Mesendoderm (in vitro differentiated cells): ENCODE results near the gene NUPR1.

Experiments used
- DNase-seq: peaks from one replicate; pipeline ENCODE4 v3.0.0; 2013
- H2AK5ac ChIP-seq: 2 replicates; pipeline ENCODE4 v1.6.1; 2013; ENCODE audit warnings: low read length, inconsistent platforms
- H2BK120ac ChIP-seq: 2 replicates; pipeline ENCODE4 v1.6.1; 2013; ENCODE audit warnings: low read depth, mild to moderate bottlenecking, low read length, moderate library complexity, mixed read lengths
- H2BK15ac ChIP-seq: replicated peaks from 2 replicates; pipeline ENCODE4 v1.6.1; 2013; ENCODE audit warnings: low read depth, mild to moderate bottlenecking, moderate library complexity
- H2BK5ac ChIP-seq: 2 replicates; pipeline ENCODE4 v1.6.1; 2013; ENCODE audit warnings: low read length, inconsistent platforms
- H3K18ac ChIP-seq: 2 replicates; pipeline ENCODE4 v1.6.1; 2013; ENCODE audit warnings: mild to moderate bottlenecking, low read length, mixed read lengths
- H3K23ac ChIP-seq: one replicate; pipeline ENCODE4 v1.6.1; 2013; ENCODE audit warnings: low read length
- H3K27ac ChIP-seq: 2 replicates; pipeline ENCODE4 v1.5.1; 2013; ENCODE audit warnings: low read depth, mild to moderate bottlenecking, inconsistent platforms, low read length, moderate library complexity
- H3K27me3 ChIP-seq: 2 replicates; pipeline ENCODE4 v1.6.1; 2013; ENCODE audit warnings: low read length, control low read depth, mild to moderate bottlenecking, inconsistent platforms; ENCODE audit not compliant: insufficient read depth, poor library complexity
- H3K36me3 ChIP-seq: 2 replicates; pipeline ENCODE4 v1.6.1; 2013; ENCODE audit warnings: low read length, inconsistent platforms; ENCODE audit not compliant: control insufficient read depth, insufficient read depth
- H3K4ac ChIP-seq: one replicate; pipeline ENCODE4 v1.6.1; 2013; ENCODE audit warnings: low read depth, mild to moderate bottlenecking, low read length, moderate library complexity
- H3K4me1 ChIP-seq: 2 replicates; pipeline ENCODE4 v1.6.1; 2013; ENCODE audit warnings: low read depth, low read length, inconsistent platforms; ENCODE audit not compliant: control insufficient read depth
- H3K4me2 ChIP-seq: 2 replicates; pipeline ENCODE4 v1.6.1; 2013; ENCODE audit warnings: low read length
- H3K4me3 ChIP-seq: 2 replicates; pipeline ENCODE4 v1.5.1; 2013; ENCODE audit warnings: mild to moderate bottlenecking, low read length
- H3K56ac ChIP-seq: one replicate; pipeline ENCODE4 v1.6.1; 2013; ENCODE audit warnings: low read length
- H3K79me1 ChIP-seq: 2 replicates; pipeline ENCODE4 v1.6.1; 2013; ENCODE audit warnings: low read length, inconsistent platforms
- H3K79me2 ChIP-seq: 2 replicates; pipeline ENCODE4 v1.6.1; 2013; ENCODE audit warnings: mild to moderate bottlenecking, low read length; ENCODE audit not compliant: control insufficient read depth, insufficient read depth
- H3K9ac ChIP-seq: 2 replicates; pipeline ENCODE4 v1.6.1; 2013; ENCODE audit warnings: low read length, inconsistent platforms
- H4K5ac ChIP-seq: one replicate; pipeline ENCODE4 v1.6.1; 2013; ENCODE audit warnings: low read length
- H4K8ac ChIP-seq: one replicate; pipeline ENCODE4 v1.6.1; 2013; ENCODE audit warnings: low read depth, mild to moderate bottlenecking, control low read depth, low read length, moderate library complexity
- WGBS: extraction: QIAGEN DNeasy Blood & Tissue Kit; methylation state at CpG from one replicate; pipeline ENCODE4 v1.1.7; 2013; ENCODE audit warnings: low lambda C conversion rate, missing lambda C conversion rate; ENCODE audit not compliant: insufficient coverage; ENCODE audit errors: extremely low coverage; 5-methylcytosine and 5-hydroxymethylcytosine counted together

The NUPR1 gene

DNA sequence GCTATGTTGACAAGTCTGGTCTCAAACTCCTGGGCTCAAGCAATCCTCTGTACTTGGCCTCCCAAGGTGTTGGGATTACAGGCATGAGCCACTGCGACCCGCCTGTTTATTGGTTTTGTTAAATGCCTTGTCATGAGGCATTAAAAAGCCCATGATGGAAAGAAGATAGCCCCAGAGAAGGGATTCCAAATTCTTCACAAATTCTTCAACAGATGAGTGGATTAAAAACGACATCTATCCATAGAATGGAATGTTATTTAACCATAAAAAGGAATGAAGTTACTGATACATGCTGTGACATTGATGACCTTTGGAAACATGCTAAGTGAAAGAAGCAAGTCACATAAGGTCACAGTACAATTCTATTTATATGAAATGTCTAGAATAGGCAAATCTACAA lies 19.7 kb upstream of the NUPR1 start:
- Histone ChIP-seq H3K4me3 (no peak overlapping the region), H3K27me3 (no peaks in the 10 kb centered on the region), H3K9ac (no peak overlapping the region), H3K36me3 (no peaks in the 10 kb centered on the region), H2BK120ac (no peak overlapping the region), H3K4ac (no peak overlapping the region), H3K56ac (no peak overlapping the region), H3K18ac (no peak overlapping the region), H3K4me1 (peaks cover 2% of the 10 kb centered on the region), H3K79me2 (no peaks in the 10 kb centered on the region), H2BK5ac (no peak overlapping the region), H4K5ac (no peak overlapping the region), H3K79me1 (no peaks in the 10 kb centered on the region), H3K27ac (no peak overlapping the region), H2BK15ac (no peak overlapping the region), H2AK5ac (no peak overlapping the region), H4K8ac (no peak overlapping the region), H3K23ac (no peak overlapping the region), H3K4me2 (no peak overlapping the region)
- WGBS, result no CpG with 5 or more reads among the region's 3 CpGs
- no peak for DNase-seq

DNA sequence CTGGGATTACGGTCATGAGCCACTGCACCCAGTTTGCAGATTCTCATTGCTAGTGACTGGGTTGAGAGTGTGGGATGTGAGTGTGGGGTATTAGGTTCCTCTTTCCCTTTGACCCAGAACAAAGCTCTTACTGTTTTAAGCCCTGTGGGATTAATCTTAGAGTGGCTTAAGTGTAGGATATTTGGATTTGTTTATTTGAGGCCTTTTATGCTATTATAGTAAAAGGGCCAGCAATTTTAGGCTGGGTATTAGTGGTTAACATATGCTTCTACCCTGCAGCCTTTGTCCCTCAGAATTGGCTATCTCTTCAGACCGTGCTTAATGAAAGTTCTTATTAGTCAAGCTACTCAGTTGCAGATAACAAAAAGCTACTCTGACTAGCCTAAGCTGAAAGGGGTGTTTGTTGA lies 18.1 kb upstream of the NUPR1 start:
- Histone ChIP-seq H4K5ac (no peak overlapping the region), H3K4me2 (no peak overlapping the region), H3K56ac (no peak overlapping the region), H2BK120ac (no peak overlapping the region), H3K36me3 (no peaks in the 10 kb centered on the region), H3K4ac (no peak overlapping the region), H3K23ac (no peak overlapping the region), H3K4me3 (no peak overlapping the region), H3K27me3 (no peaks in the 10 kb centered on the region), H2AK5ac (no peak overlapping the region), H4K8ac (no peak overlapping the region), H3K27ac (no peak overlapping the region), H3K9ac (no peak overlapping the region), H3K79me1 (no peaks in the 10 kb centered on the region), H2BK5ac (no peak overlapping the region), H3K18ac (no peak overlapping the region), H2BK15ac (no peak overlapping the region), H3K4me1 (peaks cover 2% of the 10 kb centered on the region), H3K79me2 (no peaks in the 10 kb centered on the region)
- no CpG with 5 or more reads among the region's 2 CpGs for WGBS
- DNase-seq, result no peak

DNA sequence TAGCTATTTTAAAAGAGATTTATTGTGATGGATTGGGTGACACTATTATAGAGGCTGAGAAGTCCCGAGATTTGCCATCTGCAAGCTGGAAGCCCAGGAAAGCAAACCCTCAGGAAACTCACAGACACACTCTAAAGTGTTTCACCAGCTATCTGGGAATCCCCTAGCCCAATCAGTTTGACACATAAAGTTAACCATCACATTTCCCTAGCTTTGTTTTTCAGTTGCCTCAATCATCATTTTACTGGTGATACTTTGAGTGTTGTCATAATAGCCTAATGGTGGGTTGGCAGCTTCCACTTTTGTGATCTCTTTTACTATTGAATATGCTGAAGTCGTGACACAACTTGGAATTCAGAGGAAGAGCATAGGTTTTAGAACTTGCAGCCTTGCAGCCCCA lies 16.8 kb upstream of the NUPR1 start:
- H3K79me1 ChIP-seq, result no peaks in the 10 kb centered on the region
- H3K18ac ChIP-seq, result no peak overlapping the region
- peaks cover 2% of the 10 kb centered on the region for H3K4me1 ChIP-seq
- H2BK5ac ChIP-seq, result no peak overlapping the region
- no peak overlapping the region for H2AK5ac ChIP-seq
- no peaks in the 10 kb centered on the region for H3K79me2 ChIP-seq
- H3K23ac ChIP-seq, result no peak overlapping the region
- no peak overlapping the region for H3K4ac ChIP-seq
- no peak overlapping the region for H2BK120ac ChIP-seq
- H3K56ac ChIP-seq, result no peak overlapping the region
- H3K27ac ChIP-seq, result no peak overlapping the region
- H2BK15ac ChIP-seq, result no peak overlapping the region
- no peaks in the 10 kb centered on the region for H3K27me3 ChIP-seq
- no peaks in the 10 kb centered on the region for H3K36me3 ChIP-seq
- DNase-seq, result no peak
- WGBS, result no CpG with 5 or more reads among the region's 2 CpGs
- no peak overlapping the region for H3K4me3 ChIP-seq
- H4K5ac ChIP-seq, result no peak overlapping the region
- no peak overlapping the region for H3K4me2 ChIP-seq
- H3K9ac ChIP-seq, result no peak overlapping the region
- no peak overlapping the region for H4K8ac ChIP-seq

DNA sequence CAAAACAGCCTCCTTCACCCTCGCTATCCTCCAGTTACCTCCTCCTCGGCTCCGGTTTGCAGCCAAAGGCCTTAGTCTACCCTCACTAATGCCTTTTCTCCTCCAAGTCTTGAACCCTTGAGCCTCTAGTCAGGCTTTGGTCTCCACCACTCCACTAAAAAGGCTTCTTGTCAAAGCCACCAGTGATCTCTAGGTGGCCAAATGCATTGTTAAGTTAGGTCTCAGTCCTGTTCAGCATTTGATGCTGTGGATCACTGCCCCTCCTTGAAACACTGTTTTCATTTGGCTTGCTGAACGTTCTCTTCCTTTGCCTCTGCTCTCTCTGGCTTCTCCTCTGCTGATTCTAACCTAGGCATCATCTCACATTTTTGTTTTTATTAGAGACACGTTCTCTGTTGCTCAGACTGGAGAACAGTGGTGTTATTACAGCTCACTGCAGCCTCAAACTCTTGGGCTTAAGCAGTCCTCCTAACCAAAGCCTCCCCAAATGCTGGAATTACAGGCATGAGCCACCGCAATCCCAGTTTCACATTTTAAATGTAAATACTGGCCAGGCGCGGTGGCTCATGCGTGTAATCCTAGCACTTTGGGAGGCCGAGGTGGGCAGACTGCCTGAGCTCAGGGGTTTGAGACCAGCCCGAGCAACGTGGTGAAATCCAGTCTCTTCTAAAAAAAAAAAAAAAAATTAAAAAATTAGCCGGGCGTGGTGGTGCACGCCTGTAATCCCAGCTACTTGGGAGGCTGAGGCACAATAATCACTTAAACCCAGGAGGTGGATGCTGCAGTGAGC lies 16.1 kb upstream of the NUPR1 start:
- Histone ChIP-seq H2BK5ac (no peak overlapping the region), H3K79me2 (no peaks in the 10 kb centered on the region), H2BK120ac (no peak overlapping the region), H2AK5ac (no peak overlapping the region), H2BK15ac (no peak overlapping the region), H3K27me3 (no peaks in the 10 kb centered on the region), H4K5ac (no peak overlapping the region), H3K4me3 (no peak overlapping the region), H3K56ac (peak overlapping the region; percentile 62), H3K23ac (no peak overlapping the region), H3K36me3 (no peaks in the 10 kb centered on the region), H3K27ac (no peak overlapping the region), H3K9ac (peak overlapping the region; percentile 43), H3K4me2 (peak overlapping the region; percentile 18), H3K18ac (no peak overlapping the region), H3K4me1 (peaks cover 2% of the 10 kb centered on the region), H3K79me1 (no peaks in the 10 kb centered on the region), H4K8ac (peak overlapping the region; percentile 91), H3K4ac (no peak overlapping the region)
- no peak for DNase-seq
- no CpG with 5 or more reads among the region's 15 CpGs for WGBS

DNA sequence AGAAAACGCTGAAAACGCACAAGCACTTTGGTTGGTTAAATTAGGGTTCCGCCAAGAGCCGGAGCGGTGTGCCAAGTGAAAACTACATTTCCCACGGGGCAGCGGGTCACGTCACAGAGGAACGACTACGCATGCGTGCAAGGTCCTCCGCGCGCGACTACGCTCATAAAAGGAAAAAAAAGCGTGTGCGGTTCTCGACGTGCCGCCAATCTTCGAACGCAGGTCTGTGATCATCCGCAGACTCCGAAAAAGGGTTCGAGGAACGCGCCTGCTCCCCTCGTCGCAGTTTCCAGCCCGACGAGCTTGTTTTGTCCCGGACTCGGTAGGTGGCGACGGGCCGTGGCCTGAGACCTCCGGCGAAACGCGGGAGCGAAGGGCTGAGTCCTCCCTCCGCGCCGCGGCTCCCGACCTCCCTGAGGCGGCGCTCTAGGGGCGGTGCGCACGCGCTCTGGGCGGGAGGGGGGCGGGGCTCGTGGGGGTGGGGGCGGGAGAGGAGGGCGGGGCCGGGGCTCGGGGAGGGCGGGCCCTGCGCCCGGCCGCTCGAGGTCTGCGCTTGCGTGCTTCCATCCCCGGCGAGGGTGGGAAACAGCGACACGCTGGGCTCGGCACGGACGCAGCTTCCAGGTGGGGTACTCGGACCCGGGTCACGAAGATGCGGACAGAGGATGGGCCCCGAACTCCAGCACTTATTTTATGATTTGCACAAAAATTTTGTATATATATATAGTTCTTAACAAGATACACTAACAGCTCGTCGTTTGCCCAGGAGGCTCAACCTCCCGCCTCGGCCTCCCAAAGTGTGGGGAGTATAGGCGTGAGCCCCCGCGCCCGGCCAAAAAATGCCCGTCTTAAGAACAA lies 15.2 kb upstream of the NUPR1 start, which contains the start of gene SGF29:
Gene SGF29 (plus strand): TSS at position 145 of the 858 bp plus-strand sequence. CDS start 27,150 bp downstream, outside the sequence.
- Histone ChIP-seq H3K36me3 (no peaks in the 10 kb centered on the region), H2BK5ac (peak within 1 kb of the TSS; percentile 28), H2BK120ac (no peak within 1 kb of the TSS), H3K4me2 (peak within 1 kb of the TSS; percentile 33), H4K8ac (peak within 1 kb of the TSS; percentile 91), H3K27ac (peak within 1 kb of the TSS; percentile 62), H3K23ac (no peak within 1 kb of the TSS), H3K9ac (peak within 1 kb of the TSS; percentile 77), H3K4me3 (peak within 1 kb of the TSS; percentile 37), H3K4ac (peak within 1 kb of the TSS; percentile 17), H3K4me1 (peaks cover 2% of the 10 kb centered on the region), H2AK5ac (no peak within 1 kb of the TSS), H3K18ac (no peak within 1 kb of the TSS), H2BK15ac (no peak within 1 kb of the TSS), H3K79me1 (no peaks in the 10 kb centered on the region), H3K27me3 (no peaks in the 10 kb centered on the region), H3K79me2 (no peaks in the 10 kb centered on the region), H3K56ac (peak within 1 kb of the TSS; percentile 94), H4K5ac (no peak within 1 kb of the TSS)
- peak; percentile 91 for DNase-seq
- no CpG with 5 or more reads among the region's 88 CpGs for WGBS
